Measurements from ENCODE around the gene E2F2.

DNA sequence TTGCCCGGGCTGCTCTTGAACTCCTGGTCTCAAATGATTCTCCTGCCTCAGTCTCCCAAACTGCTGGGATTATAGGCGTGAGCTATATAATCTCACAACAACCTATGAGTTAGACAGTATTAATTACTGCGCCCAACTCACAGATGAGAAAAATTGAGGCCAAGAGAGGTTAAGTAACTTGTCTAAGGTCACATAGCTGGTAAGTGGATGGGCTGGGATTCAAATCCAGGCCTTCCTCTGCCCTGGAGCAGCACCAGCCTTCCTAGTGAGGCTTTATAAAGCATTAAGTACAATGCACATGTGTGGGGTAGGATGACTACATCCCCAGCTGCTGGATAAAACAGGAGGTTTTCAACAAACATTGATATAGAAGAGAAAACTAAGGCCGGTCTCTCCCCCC is 15.1 kb downstream of the E2F2 start:
- no peak for TF ChIP-seq POLR2A (IDR thresholded peaks at IDR 0.05)
- TF ChIP-seq CTCF (IDR thresholded peaks at IDR 0.05), result no peak

Measured in heart left ventricle (tissue), 13 donors.